A549 (cell line): ENCODE data around the gene RPL31. TPM values are rescaled to one million over a fixed set of nuclear protein-coding genes. Genes with fewer than 3 reads are reported as not detected.
A peak's percentile ranks its signal among the peaks of the same experiment; 100 is the strongest.

Experiments used
- ATAC-seq, 2 experiments: fragments of 200-7000 bp in 1 of 2; fragments of >200 bp in 1 of 2; cut with Nextera tagmentation in 1 of 2; cut with Tn5 transposase in 1 of 2; 3 replicates each; pipeline versions ENCODE4 v1.8.0 to v1.9.1; 2018 to 2020; ENCODE audit warnings: mild to moderate bottlenecking in 1 of 2, moderate library complexity in 1 of 2
- CTCF ChIA-PET: fragments of 300-600 bp; sonication (Branson Sonifier 250); formaldehyde crosslinking; extraction: SDS; loops from one replicate; lab custom pipeline; 2021; ENCODE audit warnings: antibody characterized with exemption, inconsistent platforms; lab: Yijun Ruan, JAX
- POLR2A ChIA-PET: fragments of 350-600 bp; formaldehyde crosslinking; extraction: SDS; loops from one replicate; lab custom pipeline; 2021; ENCODE audit warnings: antibody characterized with exemption, inconsistent platforms; lab: Yijun Ruan, JAX
- DNase-seq, 2 experiments: peaks; one replicate each; pipeline versions ENCODE4 v3.0.0 to v3.0.0-alpha.2; 2011 to 2016; ENCODE audit warnings: low read depth in 1 of 2, low spot score in 1 of 2
- FAIRE-seq: peaks from 2 replicates; lab custom pipeline; 2011; peaks lifted over from hg19 to GRCh38; lab: Jason Lieb, UNC
- H3K27ac ChIP-seq, 2 experiments: fragments of >200 bp; sonication (Bioruptor Twin); formaldehyde crosslinking; 3 replicates each; pipeline ENCODE4 v1.5.1; 2016 to 2017
- H3K4me1 ChIP-seq: fragments of >200 bp; sonication (Bioruptor Twin); formaldehyde crosslinking; 3 replicates; pipeline ENCODE4 v1.6.1; 2016
- H3K4me2 ChIP-seq: fragments of >200 bp; sonication (Bioruptor Twin); formaldehyde crosslinking; 3 replicates; pipeline ENCODE4 v1.6.1; 2016
- H3K4me3 ChIP-seq: fragments of >200 bp; sonication (Bioruptor Twin); formaldehyde crosslinking; 3 replicates; pipeline ENCODE4 v1.5.1; 2016
- H3K9me3 ChIP-seq: fragments of >200 bp; sonication (Bioruptor Twin); formaldehyde crosslinking; 3 replicates; pipeline ENCODE4 v1.6.1; 2016
- CHD2 ChIP-seq: fragments of 150-350 bp; IDR thresholded peaks from 2 replicates; pipeline ENCODE4 v1.6.1; 2014; ENCODE audit warnings: low read length; ENCODE audit not compliant: partially characterized antibody
- CHD4 ChIP-seq: fragments of 200-600 bp; sonication (generic); IDR thresholded peaks from 2 replicates; pipeline ENCODE4 v1.6.1; 2016; ENCODE audit warnings: antibody characterized with exemption, mild to moderate bottlenecking, borderline replicate concordance
- EHMT2 ChIP-seq: fragments of 200-600 bp; sonication (generic); IDR thresholded peaks from 2 replicates; pipeline ENCODE4 v1.6.1; 2016; ENCODE audit warnings: antibody characterized with exemption, low read depth, mild to moderate bottlenecking, moderate library complexity
- FOSB ChIP-seq: fragments of 250-450 bp; sonication (Bioruptor Pico); IDR thresholded peaks from 2 replicates; pipeline ENCODE4 v1.5.0; 2020; ENCODE audit warnings: mild to moderate bottlenecking, moderate library complexity
- GATA3 ChIP-seq: IDR thresholded peaks from 2 replicates; pipeline ENCODE4 v1.6.1; 2012; ENCODE audit warnings: borderline replicate concordance
- HMGXB4 ChIP-seq: fragments of 250-450 bp; sonication (Bioruptor Pico); IDR thresholded peaks from 2 replicates; pipeline ENCODE4 v1.5.0; 2021; ENCODE audit warnings: mild to moderate bottlenecking, moderate library complexity, borderline replicate concordance
- HOXA7 ChIP-seq: fragments of 250-450 bp; sonication (Bioruptor Pico); IDR thresholded peaks from 2 replicates; pipeline ENCODE4 v1.5.0; 2020; ENCODE audit warnings: mild to moderate bottlenecking, moderate library complexity
- HOXB5 ChIP-seq: fragments of 250-450 bp; sonication (Bioruptor Pico); IDR thresholded peaks from 2 replicates; pipeline ENCODE4 v1.5.0; 2020; ENCODE audit warnings: mild to moderate bottlenecking, moderate library complexity
- KDM1A ChIP-seq: fragments of 200-600 bp; sonication (generic); IDR thresholded peaks from 2 replicates; pipeline ENCODE4 v1.6.1; 2016; ENCODE audit warnings: low read depth, mild to moderate bottlenecking
- KDM5A ChIP-seq: fragments of 200-600 bp; sonication (generic); IDR thresholded peaks from 2 replicates; pipeline ENCODE4 v1.6.1; 2016; ENCODE audit warnings: antibody characterized with exemption, mild to moderate bottlenecking
- MAFK ChIP-seq: fragments of 450-650 bp; IDR thresholded peaks from 2 replicates; pipeline ENCODE4 v1.6.1; 2014; ENCODE audit not compliant: partially characterized antibody
- MYC ChIP-seq: IDR thresholded peaks from 2 replicates; pipeline ENCODE4 v1.6.1; 2012; ENCODE audit warnings: mild to moderate bottlenecking, inconsistent platforms, low read length, improper control_type of control experiment, borderline replicate concordance
- PBX3 ChIP-seq: IDR thresholded peaks from 2 replicates; pipeline ENCODE4 v1.6.1; 2012
- POLR2A ChIP-seq: IDR thresholded peaks from 2 replicates; pipeline ENCODE4 v1.6.1; 2012; ENCODE audit warnings: mild to moderate bottlenecking, low read length
- POLR2AphosphoS2 ChIP-seq: conservative IDR thresholded peaks from 2 replicates; pipeline ENCODE4 v1.6.1; 2012; ENCODE audit warnings: low read length, improper control_type of control experiment, inconsistent platforms
- RAD21 ChIP-seq, 2 experiments: fragments of >200 bp in 1 of 2; sonication (Bioruptor Twin) in 1 of 2; formaldehyde crosslinking in 1 of 2; IDR thresholded peaks in 1 of 2; conservative IDR thresholded peaks in 1 of 2; 2 replicates in 1 of 2; 3 replicates in 1 of 2; pipeline ENCODE4 v1.6.1; 2012 to 2018; ENCODE audit warnings: inconsistent platforms in 1 of 2
- RCOR1 ChIP-seq: fragments of 150-350 bp; IDR thresholded peaks from 2 replicates; pipeline ENCODE4 v1.6.1; 2014; ENCODE audit warnings: antibody characterized with exemption, low read length, low read depth
- RFX5 ChIP-seq: fragments of 450-650 bp; IDR thresholded peaks from 2 replicates; pipeline ENCODE4 v1.7.1; 2014; ENCODE audit warnings: antibody characterized with exemption, mild to moderate bottlenecking, moderate library complexity
- RNF2 ChIP-seq: fragments of 200-600 bp; sonication (generic); IDR thresholded peaks from 2 replicates; pipeline ENCODE4 v1.6.1; 2016; ENCODE audit warnings: low read depth, mild to moderate bottlenecking, antibody characterized with exemption, moderate library complexity, borderline replicate concordance
- SREBF2 ChIP-seq: fragments of 450-650 bp; IDR thresholded peaks from 2 replicates; pipeline ENCODE4 v1.6.1; 2014; ENCODE audit warnings: mild to moderate bottlenecking, moderate library complexity
- ZNF302 ChIP-seq: fragments of 250-450 bp; sonication (Bioruptor Pico); IDR thresholded peaks from 2 replicates; pipeline ENCODE4 v1.9.0; 2021; ENCODE audit warnings: inconsistent platforms, mild to moderate bottlenecking, moderate library complexity
- WGBS: methylation state at CpG from one replicate; pipeline ENCODE4 v1.1.6; 2017; ENCODE audit errors: missing lambda C conversion rate; 5-methylcytosine and 5-hydroxymethylcytosine counted together
- polyA plus RNA-seq, 4 experiments: library from polyadenylated mRNA; depleted of rRNA in 3 of 4; stranded (reverse); fragments of >200 nt; fragmentation: RNase III in 1 of 4; extraction: RNeasy Plus Mini Kit Qiagen cat#74134 plus additional on column Dnase treatment in 1 of 4; gene quantifications; 2 replicates in 3 of 4; 3 replicates in 1 of 4; pipeline ENCODE4 v1.2.3, GENCODE V29; 2011 to 2017

Gene RPL31
- polyA plus RNA-seq, 2 of the 4 experiments (the other 2 are of a cell fraction) = 1,803 to 2,064 TPM

DNA sequence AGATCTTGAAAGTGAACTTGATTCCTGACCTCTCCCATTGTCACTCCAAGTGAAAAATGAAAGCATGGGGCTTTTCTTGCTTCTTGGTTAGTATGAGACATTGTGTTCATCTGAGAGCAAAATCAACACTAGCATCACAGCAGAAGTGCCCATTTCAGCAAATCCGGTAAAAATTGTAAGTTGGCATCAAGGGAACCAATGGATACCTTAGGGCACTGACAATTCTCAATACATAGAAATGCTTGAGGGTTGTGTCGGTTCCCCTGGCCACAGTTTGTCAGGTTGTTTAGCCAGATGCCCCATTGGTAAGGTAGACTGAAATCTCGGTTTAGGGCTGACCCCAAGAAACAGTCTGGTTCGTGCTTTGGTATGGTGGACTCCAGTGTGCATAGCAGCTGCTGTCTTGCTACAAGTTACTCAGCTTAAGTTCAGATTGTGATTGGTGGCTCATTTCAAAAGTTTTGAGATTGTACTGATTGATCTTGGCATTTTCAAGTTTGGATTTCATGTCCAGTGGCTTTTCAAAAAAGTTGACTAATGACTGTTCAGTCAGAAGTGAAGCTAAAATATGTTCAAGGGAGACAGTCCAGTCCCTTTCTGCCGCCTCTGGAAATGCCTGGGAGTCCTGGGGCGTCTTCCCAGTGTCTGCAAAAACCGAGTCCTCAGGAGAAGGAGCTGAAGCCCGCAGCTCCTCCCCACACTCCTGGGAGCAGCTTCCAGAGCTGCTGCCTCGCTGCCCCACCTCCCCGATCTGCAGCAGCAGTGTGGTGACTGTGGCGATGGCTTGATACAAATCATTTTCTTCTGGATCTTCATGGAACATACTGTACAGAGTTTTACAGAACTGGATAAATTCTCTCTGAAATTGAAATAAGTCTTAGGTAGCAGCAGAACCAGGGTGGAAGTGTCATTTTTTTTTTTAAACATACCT lies 5.6 kb downstream of the RPL31 start (continued):
- no peak for TF ChIP-seq RNF2
- TF ChIP-seq ZNF302 = no peak
- no peak for TF ChIP-seq RFX5
- no peak for TF ChIP-seq RCOR1
- peak; percentile 33; the same call in 1 of the 2 replicates for TF ChIP-seq HOXA7
- TF ChIP-seq SREBF2 = no peak
- peak; percentile 75; the same call in 1 of the 2 replicates for TF ChIP-seq FOSB (CRISPR knock-in tag)
- TF ChIP-seq KDM5A = no peak
- no peak for TF ChIP-seq CHD4
- no peak for TF ChIP-seq RAD21 (conservative IDR thresholded peaks at IDR 0.05 in 1 of 2, IDR thresholded peaks at IDR 0.05 in 1 of 2)
- TF ChIP-seq EHMT2 = no peak
- peak; percentile 76; the same call in 1 of the 2 replicates for TF ChIP-seq POLR2AphosphoS2
- no peak for TF ChIP-seq HMGXB4 (CRISPR knock-in tag)
- no peak for TF ChIP-seq MYC
- TF ChIP-seq, all 56 proteins: peak for 8

GRCh38 chr2:101011152-101011551 lies 9.1 kb downstream of the RPL31 start:
- CTCF ChIA-PET = interaction anchor here (1.2 to 9.1 kb wide), 4 partner anchors 15 to 416 kb away, joined by 4 to 136 read pairs (median 41); partner anchors contain the start of gene TBC1D8
- FAIRE-seq = no peak
- TF ChIP-seq GATA3 (no peak), KDM1A (no peak), HOXB5 (CRISPR knock-in tag) (no peak), SREBF2 (no peak), POLR2A (no peak), PBX3 (no peak)
- TF ChIP-seq, all 56 proteins: peak for 0
- POLR2A ChIA-PET = no interaction called here
- ATAC-seq = no peak
- H3K4me1 ChIP-seq = peaks cover 25% of the 10 kb centered on the region; the same call in 2 of the 3 replicates
- H3K9me3 ChIP-seq = no peaks in the 10 kb centered on the region
- peak overlapping the region in 1 of 2 experiments; percentile 34; a peak in 1 of 6 replicates for H3K27ac ChIP-seq
- 72% methylated on average over 10 of the region's 10 CpGs for WGBS
- no peak overlapping the region for H3K4me3 ChIP-seq
- H3K4me2 ChIP-seq = no peak overlapping the region
- no peak for DNase-seq

GRCh38 chr2:101012054-101012705 lies 10.1 kb downstream of the RPL31 start:
- no peak for ATAC-seq
- ChIA-PET POLR2A (interaction anchor here (0.7 to 1.3 kb wide), 4 partner anchors 139 to 394 kb away, joined by 3 to 15 read pairs (median 4); partner anchors contain the start of gene TBC1D8), CTCF (interaction anchor here (0.5 to 9.1 kb wide), 37 partner anchors 7 to 432 kb away, joined by 3 to 136 read pairs (median 4); partner anchors contain the start of genes CNOT11, RPL31 and TBC1D8)
- H3K4me1 ChIP-seq = peaks cover 15% of the 10 kb centered on the region; the same call in 2 of the 3 replicates
- no peaks in the 10 kb centered on the region for H3K9me3 ChIP-seq
- H3K27ac ChIP-seq = 0 out of 6 replicates have a peak overlapping the region, but pooled peaks of 1 of the 2 experiments have one; percentile 11
- H3K4me3 ChIP-seq = no peak overlapping the region
- no peak overlapping the region for H3K4me2 ChIP-seq
- TF ChIP-seq CHD2 (no peak), MAFK (peak; percentile 92)
- 61% methylated on average over 8 of the region's 8 CpGs for WGBS
- DNase-seq = no peak
- FAIRE-seq = no peak
